HEK293 (cell line): Measurements from ENCODE around the gene NBPF1.
"Not testable (repeated sequence)": the region's sequence is repeated elsewhere in the genome, so short reads cannot be mapped to it uniquely, and the experiment has no call there.

ENCODE experiments used
- ATF2 ChIP-seq: fragments of 450-650 bp; formaldehyde crosslinking; IDR thresholded peaks from 2 replicates; pipeline ENCODE4 v1.5.1; 2016; ENCODE audit warnings: missing biosample characterization, missing genetic modification characterization, low read depth
- CTCF ChIP-seq: fragments of 450-650 bp; formaldehyde crosslinking; IDR thresholded peaks from 2 replicates; pipeline ENCODE4 v1.5.1; 2016; ENCODE audit warnings: missing biosample characterization, missing genetic modification characterization
- GLIS2 ChIP-seq: fragments of 450-650 bp; formaldehyde crosslinking; IDR thresholded peaks from 2 replicates; pipeline ENCODE4 v1.5.1; 2016; ENCODE audit warnings: missing biosample characterization, missing genetic modification characterization
- PATZ1 ChIP-seq: fragments of 450-650 bp; formaldehyde crosslinking; IDR thresholded peaks from 2 replicates; pipeline ENCODE4 v1.5.1; 2016; ENCODE audit warnings: missing biosample characterization, missing genetic modification characterization
- TRIM28 ChIP-seq: IDR thresholded peaks from 2 replicates; pipeline ENCODE4 v1.6.1; 2011; ENCODE audit warnings: low read length, control low read depth, borderline replicate concordance
- ZFP41 ChIP-seq: fragments of 450-650 bp; formaldehyde crosslinking; IDR thresholded peaks from 2 replicates; pipeline ENCODE4 v1.5.1; 2016; ENCODE audit warnings: missing biosample characterization, missing genetic modification characterization, borderline replicate concordance
- ZIC2 ChIP-seq: fragments of 450-650 bp; formaldehyde crosslinking; IDR thresholded peaks from 2 replicates; pipeline ENCODE4 v1.5.1; 2016; ENCODE audit warnings: missing biosample characterization, missing genetic modification characterization
- ZNF140 ChIP-seq: fragments of 450-650 bp; formaldehyde crosslinking; IDR thresholded peaks from 2 replicates; pipeline ENCODE4 v1.5.1; 2016; ENCODE audit warnings: missing biosample characterization, missing genetic modification characterization
- ZNF202 ChIP-seq: fragments of 450-650 bp; formaldehyde crosslinking; IDR thresholded peaks from 2 replicates; pipeline ENCODE4 v1.5.1; 2016; ENCODE audit warnings: missing biosample characterization, missing genetic modification characterization, borderline replicate concordance
- ZNF274 ChIP-seq, 2 experiments: fragments of 200-500 bp in 1 of 2; fragments of 450-650 bp in 1 of 2; sonication (Bioruptor generic) in 1 of 2; formaldehyde crosslinking in 1 of 2; IDR thresholded peaks; 2 replicates each; pipeline versions ENCODE4 v1.5.1 to v1.6.1; 2014 to 2016; ENCODE audit warnings: borderline replicate concordance in 1 of 2, inconsistent platforms in 1 of 2, low read length in 1 of 2, missing biosample characterization in 1 of 2, missing genetic modification characterization in 1 of 2
- ZNF513 ChIP-seq: fragments of 450-650 bp; IDR thresholded peaks from 2 replicates; pipeline ENCODE4 v1.5.1; 2018; ENCODE audit warnings: missing biosample characterization, missing genetic modification characterization

GRCh38 chr1:16607853-16608815 is 5.2 kb downstream of the NBPF1 start:
- TF ChIP-seq CTCF; ZNF202 (tag by site-specific recombination); ATF2 (tag by site-specific recombination); GLIS2 (tag by site-specific recombination); PATZ1; ZNF274 (IDR thresholded peaks at IDR 0.05; ENCODE audit: low read length); ZNF274 (tag by site-specific recombination; IDR thresholded peaks at IDR 0.05; ENCODE audit: borderline replicate concordance); ZNF513; ZIC2; TRIM28; ZFP41 (tag by site-specific recombination); ZNF140 (tag by site-specific recombination): not testable (repeated sequence)
